Stimulated activated CD8-positive, alpha-beta memory T cell treated with anti-CD3 and anti-CD28 coated beads, Interleukin-12 subunit alpha, Interleukin-12 subunit beta, amount 100 ng/mL, for 24 hours (primary cell): ENCODE data around the gene ABTB2.

Source experiments
- DNase-seq: peaks from one replicate; pipeline ENCODE4 v3.0.0-alpha.2; 2020; ENCODE audit errors: extremely low read depth

ABTB2 gene

GRCh38 chr11:34284811-34285481, 72.9 kb downstream of the ABTB2 start:
- DNase-seq: no peak

DNA sequence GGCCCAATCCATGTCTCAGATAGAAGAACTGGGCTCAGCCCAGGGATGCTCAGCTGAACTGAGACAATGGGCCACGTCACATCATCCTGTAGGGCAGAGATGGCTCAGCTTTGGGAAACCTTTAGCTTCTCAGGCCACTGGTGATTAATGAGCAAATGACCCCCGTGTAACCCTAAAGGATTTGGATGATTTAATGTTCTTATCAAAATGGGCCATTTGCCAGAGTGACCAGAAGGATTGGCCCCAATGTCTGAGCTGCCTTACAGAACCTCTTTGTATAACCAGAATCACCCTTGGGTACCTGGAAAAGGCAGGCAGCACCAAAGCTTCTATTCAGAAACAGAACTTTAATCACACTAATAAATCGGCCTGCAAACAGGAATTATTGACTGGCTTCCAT, 73.7 kb downstream of the ABTB2 start:
- DNase-seq: no peak

GRCh38 chr11:34280945-34281872, 76.6 kb downstream of the ABTB2 start:
- no peak for DNase-seq

GRCh38 chr11:34278693-34279297, 79.0 kb downstream of the ABTB2 start:
- no peak for DNase-seq

DNA sequence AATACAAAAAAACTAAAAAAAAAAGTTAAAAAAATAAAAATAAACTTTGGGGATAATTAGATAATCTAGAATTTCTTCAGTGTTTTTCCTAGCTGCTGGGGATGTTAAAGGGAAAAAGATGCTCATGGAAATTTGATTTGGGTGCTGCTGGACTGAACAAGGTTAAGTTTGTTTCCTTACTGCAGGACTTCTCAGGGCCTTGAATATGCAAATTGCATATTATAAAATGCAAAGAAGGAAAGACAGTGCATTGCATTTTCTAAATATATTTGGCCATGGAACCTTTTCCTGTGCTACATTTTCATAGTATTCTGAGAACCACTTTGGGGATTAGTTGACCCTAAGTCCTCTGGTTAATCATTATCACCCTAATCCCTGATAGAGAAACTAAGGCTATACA, 79.6 kb downstream of the ABTB2 start:
- no peak for DNase-seq

DNA sequence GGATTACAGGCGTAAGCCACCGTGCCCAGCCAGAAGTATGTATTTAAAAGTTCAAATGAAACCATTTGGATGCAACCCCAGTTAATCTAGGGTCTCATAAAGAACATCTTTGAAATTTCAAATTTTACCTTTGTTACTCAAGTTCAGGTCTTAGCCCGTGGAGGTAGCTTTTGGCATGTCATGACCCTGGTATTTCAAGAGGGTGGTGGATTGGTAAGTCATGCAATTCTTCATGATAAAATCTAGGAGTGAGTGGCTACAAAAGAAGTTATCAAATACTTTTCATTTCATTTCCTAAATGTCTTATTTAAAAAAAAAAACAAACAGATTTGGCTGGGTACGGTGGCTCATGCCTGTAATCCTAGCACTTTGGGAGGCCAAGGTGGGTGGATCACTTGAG, 80.6 kb downstream of the ABTB2 start:
- DNase-seq: no peak

GRCh38 chr11:34276352-34276864, 81.4 kb downstream of the ABTB2 start:
- DNase-seq: no peak

DNA sequence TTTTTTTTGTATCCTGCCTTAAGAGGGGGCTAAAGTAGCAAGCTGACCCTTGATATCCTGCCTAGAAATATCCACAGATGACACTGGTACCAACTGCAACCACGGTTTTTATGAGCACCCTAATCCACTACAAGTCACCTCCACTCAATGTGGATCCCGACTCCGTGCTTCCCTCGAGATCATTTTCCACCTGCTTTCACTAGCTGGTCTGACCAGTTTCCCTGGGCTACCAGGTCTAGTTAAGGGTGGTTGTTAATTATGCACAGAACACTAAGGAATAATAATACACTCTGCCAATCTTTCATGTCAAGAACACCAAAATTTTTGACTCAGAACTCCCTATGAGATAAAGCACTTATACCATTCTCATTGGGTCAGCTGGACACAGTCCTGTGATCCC, 82.3 kb downstream of the ABTB2 start:
- no peak for DNase-seq

DNA sequence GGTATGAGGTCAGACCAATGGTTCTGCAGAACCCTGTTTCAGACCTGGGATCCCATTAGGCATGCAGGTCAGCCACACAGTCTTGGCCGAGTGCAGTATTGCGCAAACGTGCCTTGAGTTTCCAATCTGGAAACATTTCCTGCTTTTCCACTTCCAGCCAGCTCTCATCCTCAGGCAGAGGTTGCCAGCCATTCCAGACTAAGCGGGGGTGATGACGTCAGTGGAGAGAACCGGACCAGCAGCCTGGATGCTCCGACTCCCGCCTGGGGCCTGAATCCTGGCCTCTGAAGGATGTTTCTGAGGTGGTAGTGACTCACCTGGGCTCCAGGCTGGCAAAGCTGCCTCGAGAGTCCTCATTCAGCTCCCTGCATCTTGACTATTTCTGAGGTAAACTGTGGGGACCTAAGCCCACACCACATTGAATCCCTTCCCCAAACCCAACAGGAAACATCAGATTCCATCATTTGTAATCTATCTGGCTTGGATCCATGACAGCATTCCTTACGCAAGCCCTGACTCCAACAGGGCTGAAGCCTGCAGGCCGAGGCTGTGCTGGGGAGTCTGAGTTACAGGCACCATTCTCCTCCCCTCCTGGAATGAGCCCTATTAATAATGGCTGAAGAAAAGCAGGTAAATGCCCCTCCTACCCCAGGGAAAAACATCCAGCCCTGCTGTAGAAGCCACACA, 83.0 kb downstream of the ABTB2 start:
- DNase-seq: no peak

GRCh38 chr11:34273099-34273498, 84.7 kb downstream of the ABTB2 start:
- DNase-seq: no peak

DNA sequence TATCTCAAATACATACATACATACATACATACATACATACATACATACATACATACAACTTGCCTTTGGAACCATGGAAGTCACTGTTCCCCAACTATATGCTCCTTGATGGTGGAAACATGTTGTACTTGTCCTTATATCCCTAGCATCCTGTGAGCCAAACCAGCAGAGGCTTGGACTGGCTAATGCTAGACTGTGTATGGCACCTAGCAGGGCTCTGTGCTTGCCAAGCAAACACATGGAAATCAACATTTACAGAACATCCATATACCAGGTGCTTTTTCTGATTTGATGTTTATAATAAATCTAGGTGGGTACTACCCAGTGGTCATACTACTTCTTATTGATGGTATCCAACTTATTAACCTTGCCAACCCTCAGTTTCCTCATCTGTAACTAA, 86.1 kb downstream of the ABTB2 start:
- DNase-seq: no peak

- DNase-seq: no peak
These were observed 87.1 kb downstream of the ABTB2 start for GRCh38 chr11:34270711-34271110.

GRCh38 chr11:34269694-34270245, 88.0 kb downstream of the ABTB2 start:
- DNase-seq: no peak

DNA sequence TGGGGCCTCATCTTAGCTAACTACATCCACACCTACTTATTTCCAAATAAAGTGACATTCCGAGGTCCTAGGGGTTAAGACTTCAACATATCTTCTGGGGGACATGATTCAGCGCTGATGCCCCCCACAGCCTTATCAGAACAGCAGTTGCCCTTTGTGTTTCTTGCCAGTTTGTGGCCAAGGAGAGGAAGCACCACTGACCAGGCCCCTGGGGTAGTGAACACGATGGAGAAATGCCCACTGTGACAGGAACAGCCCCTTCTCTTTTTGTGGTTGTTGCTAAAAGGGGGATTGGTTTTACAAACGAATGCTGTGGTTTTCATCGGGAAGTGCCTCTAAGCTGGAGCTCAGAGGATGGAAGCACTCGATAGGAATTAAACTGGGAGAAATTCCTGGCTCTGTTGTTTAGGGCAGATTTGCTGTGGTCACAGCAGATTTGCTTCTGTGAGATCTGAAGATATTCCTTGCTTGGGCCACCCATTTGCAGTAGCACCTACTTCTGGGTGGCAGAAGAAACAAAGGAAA, 88.8 kb downstream of the ABTB2 start:
- DNase-seq: no peak

- DNase-seq: no peak
These were observed 90.4 kb downstream of the ABTB2 start for GRCh38 chr11:34267417-34267816.

DNA sequence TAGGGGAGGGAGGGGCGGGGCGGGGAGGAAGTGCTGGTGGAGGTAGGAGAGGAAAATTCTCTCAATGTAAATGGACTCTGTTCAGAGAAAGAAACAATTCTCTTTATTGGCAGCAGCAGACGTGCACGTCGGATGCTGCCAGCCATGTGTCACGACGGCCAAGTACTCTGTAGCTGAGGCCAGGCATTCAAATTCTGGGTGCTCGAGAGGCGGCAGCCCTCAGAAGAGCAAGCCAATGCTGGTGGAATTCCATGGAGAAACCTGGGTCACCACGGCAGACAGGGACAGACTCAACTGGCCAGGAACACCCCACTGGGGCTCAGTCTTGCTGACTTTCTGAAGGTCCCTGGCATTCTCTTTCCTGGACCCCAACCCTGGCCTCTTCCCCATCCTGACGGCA, 90.8 kb downstream of the ABTB2 start:
- no peak for DNase-seq

DNA sequence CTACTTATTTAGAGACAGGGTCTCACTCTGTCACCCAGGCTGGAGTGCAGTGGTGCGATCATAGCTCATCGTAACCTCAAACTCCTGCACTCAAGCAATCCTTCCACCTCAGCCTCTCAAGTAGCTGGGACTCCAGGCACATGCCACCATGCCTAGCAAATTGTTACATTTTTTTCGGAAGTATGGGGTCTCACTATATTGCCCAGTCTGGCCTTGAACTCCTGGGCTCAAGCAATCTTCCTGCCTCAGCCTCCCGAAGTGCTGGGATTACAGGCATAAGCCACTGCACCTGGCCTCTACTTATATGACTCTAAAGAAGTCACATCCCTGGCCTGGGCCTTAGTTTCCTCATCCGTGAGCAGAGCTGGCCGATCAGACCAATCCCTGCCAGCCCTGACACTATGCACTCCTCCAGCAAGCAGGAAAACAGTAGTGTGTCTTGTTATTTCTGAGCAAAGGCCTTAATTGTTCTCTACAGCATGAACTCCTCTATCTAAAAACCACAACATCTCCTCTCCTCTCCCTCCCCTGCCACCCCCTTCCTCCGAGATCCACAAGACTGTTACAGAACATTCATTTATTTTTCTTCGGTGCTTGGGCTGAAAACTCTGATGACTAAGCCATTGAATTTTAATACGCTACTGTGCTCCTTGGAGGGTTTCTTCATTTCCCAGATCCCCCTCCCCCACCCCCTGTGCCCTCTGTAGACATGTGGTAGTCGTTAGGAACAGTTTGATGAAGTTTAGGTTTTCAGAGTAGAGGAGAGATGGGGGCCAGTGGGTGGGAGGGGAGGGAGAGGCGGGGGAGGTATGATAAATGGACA, 91.5 kb downstream of the ABTB2 start:
- DNase-seq: no peak

DNA sequence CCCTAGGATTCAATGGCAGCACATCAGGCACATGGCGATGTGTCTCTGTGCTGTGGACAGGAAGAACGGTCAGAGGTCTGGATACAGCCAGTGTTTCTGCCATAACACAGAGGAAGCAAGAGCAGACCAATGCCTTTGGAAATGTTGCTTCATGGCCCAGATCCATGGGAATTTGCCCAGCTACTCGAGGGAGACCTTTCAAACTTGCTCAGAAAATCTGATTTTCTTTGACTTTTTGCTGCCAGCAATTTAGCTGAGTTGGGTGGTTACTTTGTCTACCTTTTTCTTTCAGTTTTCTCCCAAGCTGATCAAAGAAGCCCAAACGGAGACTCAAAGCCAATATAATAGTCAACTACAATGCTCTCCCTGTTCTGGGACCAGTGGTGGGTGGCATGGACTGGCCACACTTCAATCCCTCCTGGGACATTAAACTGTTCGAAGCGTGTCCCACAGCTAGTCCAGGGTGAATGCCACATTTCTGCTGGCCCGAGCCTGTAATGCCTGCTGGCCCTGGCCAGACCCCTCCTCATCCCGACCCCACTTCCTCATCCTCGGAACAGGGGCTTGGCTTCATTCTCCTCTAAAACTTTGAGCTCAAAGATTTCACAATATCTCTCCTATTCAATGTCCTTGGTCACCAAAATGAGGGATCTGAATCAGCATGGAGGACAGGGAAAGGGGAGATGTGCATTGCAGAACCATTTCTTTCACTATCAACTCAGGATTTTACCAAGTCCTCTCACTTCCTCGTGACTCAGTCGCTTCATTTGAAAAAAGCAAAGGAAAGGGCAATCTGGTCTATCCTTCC, 93.3 kb downstream of the ABTB2 start:
- DNase-seq: no peak

DNA sequence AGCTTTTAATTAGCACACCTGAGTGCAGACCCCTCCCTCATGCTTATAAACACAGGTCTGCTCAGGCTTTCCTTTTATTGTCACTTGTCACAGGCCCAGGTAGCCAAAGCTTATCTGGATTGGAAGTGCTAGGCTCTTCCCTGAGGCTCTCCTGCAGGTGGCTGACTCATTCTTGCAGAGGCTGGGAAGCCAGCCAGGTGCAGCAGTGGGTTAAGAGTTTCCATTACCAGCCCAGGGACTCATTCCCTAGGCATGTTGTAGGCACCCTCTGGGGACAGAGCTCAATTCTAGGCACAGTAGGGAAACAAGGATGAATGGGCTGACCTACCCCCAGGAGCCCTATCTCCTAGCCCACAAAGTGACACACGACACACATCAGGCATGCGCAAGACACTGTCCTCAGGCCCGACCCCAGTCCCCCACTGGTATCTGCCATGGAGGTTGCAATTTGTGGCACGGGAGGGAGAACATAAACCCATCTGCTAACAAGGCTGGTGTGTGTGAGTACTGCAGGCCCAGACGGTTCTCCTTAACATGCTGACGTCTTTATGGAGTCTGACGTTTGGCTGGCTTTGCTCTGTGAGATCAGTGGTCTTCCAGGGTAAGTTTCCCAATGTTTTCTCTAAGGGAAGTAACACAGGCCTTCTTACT, 94.2 kb downstream of the ABTB2 start:
- DNase-seq: no peak
